Heart left ventricle (tissue), 13 donors: ENCODE results near the gene LPIN1.

Experiments used
- CTCF ChIP-seq, 12 donors: fragments of 200-600 bp; sonication (generic) in 4 of 12; IDR thresholded peaks; one replicate each; pipeline versions ENCODE4 v1.5.0 to v1.8.0; 2018 to 2022; ENCODE audit warnings: antibody characterized with exemption in 12 of 12, mild to moderate bottlenecking in 5 of 12
- POLR2A ChIP-seq, 2 donors: fragments of 450-650 bp; IDR thresholded peaks; one replicate each; pipeline ENCODE4 v1.6.1; 2017; ENCODE audit warnings: antibody characterized with exemption in 2 of 2, mild to moderate bottlenecking in 2 of 2, moderate library complexity in 2 of 2
- donor health status: ischemic (EF 13 %, LVEDD 7.1; RV severe dilation, severe dysfunction).
- donor health status: DM: no; HTN: yes; CAD: no.
- donor health status: DM: no; HTN: no; CAD: no.
- donor health status: ischemic (EF 25% LVEDD 6.9; RV normal size, moderate dysfunction).
- donor health status: ischemic (EF 25% LVEDD 5.7; RV mildly dilated, moderate dysfunction).
- donor health status: ischemic (EF 35%, LVEDD 5.7; RV mildly dilated, moderate dysfunction).
- donor health status: nonischemic (EF 11% LVEDD 7.7; RV severe dilation, severe dysfunction).
- donor health status: DM: yes; HTN: yes; CAD: no.
- donor health status: PGD.
- donor health status: ischemic (EF 29% LVEDD 5.4; RV normal size, mild dysfunction).
- donor health status: nonischemic (EF 23%, LVEDD 6.1; RV moderate dilation, normal function).

- TF ChIP-seq POLR2A (IDR thresholded peaks at IDR 0.05) (no peak), CTCF (IDR thresholded peaks at IDR 0.05) (no peak)
Measured at GRCh38 chr2:11742317-11742701, 4.1 kb upstream of the LPIN1 start.
